HL-60 (cell line): ENCODE results near the gene UTP25.

Experiments
- CTCF ChIP-seq: IDR thresholded peaks from one replicate; pipeline ENCODE4 v1.5.1; 2011; ENCODE audit warnings: low read length, control low read depth, inconsistent platforms; ENCODE audit not compliant: insufficient read depth
- GABPA ChIP-seq: IDR thresholded peaks from 2 replicates; pipeline ENCODE4 v1.6.1; 2012; ENCODE audit warnings: low read depth
- POLR2AphosphoS5 ChIP-seq: IDR thresholded peaks from 2 replicates; pipeline ENCODE4 v1.6.1; 2012; ENCODE audit warnings: low read depth

GRCh38 chr1:209797978-209798639, 29.7 kb upstream of the UTP25 start:
- peak; percentile 12 for TF ChIP-seq CTCF
- TF ChIP-seq GABPA = no peak
- TF ChIP-seq POLR2AphosphoS5 = no peak
